HFFc6 (cell line): ENCODE data around the gene MCM8. TPM values are rescaled to one million over a fixed set of nuclear protein-coding genes. Genes with fewer than 3 reads are reported as not detected.
A peak's percentile ranks its signal among the peaks of the same experiment; 100 is the strongest.

Experiments
- DNase-seq: peaks from one replicate; pipeline ENCODE4 v3.0.0-alpha.2; 2018
- H3K27ac Mint-ChIP-seq: 2 replicates; pipeline ENCODE4 v1.8.0; 2020; ENCODE audit warnings: mild to moderate bottlenecking, mixed read lengths
- H3K27me3 Mint-ChIP-seq: 2 replicates; pipeline ENCODE4 v1.8.0; 2021; ENCODE audit warnings: mild to moderate bottlenecking, moderate library complexity, mixed read lengths; ENCODE audit not compliant: insufficient read depth
- H3K36me3 Mint-ChIP-seq: 2 replicates; pipeline ENCODE4 v1.8.0; 2021; ENCODE audit warnings: low read depth, mixed read lengths
- H3K4me1 Mint-ChIP-seq: 2 replicates; pipeline ENCODE4 v1.8.0; 2020; ENCODE audit warnings: low read depth, mixed read lengths
- H3K4me3 Mint-ChIP-seq: 2 replicates; pipeline ENCODE4 v1.8.0; 2020; ENCODE audit warnings: mild to moderate bottlenecking, moderate library complexity, mixed read lengths
- H3K9me3 Mint-ChIP-seq: 2 replicates; pipeline ENCODE4 v1.8.0; 2020; ENCODE audit warnings: mild to moderate bottlenecking, mixed read lengths
- total RNA-seq, 6 experiments: library from RNA; stranded (reverse); fragmentation: NEBNext Ultra II Directional; extraction: Animal tissue kit (Norgen Biotek cat#: 25700); gene quantifications; 2 replicates in 1 of 6; 3 replicates in 5 of 6; pipeline ENCODE4 v1.2.3, GENCODE V29; 2021
- TF ChIP-seq, protein P1 (sequence below): fragments of 200-600 bp; sonication (generic); IDR thresholded peaks from 2 replicates; pipeline ENCODE4 v1.5.0; 2021; ENCODE audit warnings: antibody characterized with exemption, mild to moderate bottlenecking

MCM8 gene
- total RNA-seq, 6 experiments from 2014 or later = 7.6 to 14.2 (median 13.8) TPM

DNA sequence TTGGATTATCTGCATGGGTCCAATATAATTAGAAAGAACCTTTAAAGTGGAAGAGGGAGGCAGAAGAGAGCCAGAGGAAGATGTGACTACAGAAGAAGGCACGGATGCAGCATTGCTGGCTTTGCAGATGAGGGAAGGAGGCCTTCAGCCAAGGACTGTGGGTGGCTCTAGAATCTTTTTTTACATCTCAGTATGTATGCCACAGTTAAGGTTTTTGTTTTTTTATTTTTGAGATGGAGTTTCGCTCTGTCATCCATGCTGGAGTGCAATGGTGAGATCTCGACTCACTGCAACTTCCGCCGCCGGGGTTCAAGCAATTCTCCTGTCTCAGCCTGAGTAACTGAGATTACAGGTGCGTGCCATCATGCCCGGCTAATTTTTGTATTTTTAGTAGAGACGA, 49.3 kb downstream of the MCM8 start:
- Mint-ChIP-seq H3K27ac (no peak overlapping the region), H3K9me3 (no peaks in the 10 kb centered on the region), H3K36me3 (no peaks in the 10 kb centered on the region; the same call in 1 of the 2 replicates), H3K4me1 (peaks cover 5% of the 10 kb centered on the region; the same call in 1 of the 2 replicates), H3K4me3 (no peak overlapping the region), H3K27me3 (peaks cover 1% of the 10 kb centered on the region; the same call in 1 of the 2 replicates)
- no peak for DNase-seq
- TF ChIP-seq, protein P1, sequence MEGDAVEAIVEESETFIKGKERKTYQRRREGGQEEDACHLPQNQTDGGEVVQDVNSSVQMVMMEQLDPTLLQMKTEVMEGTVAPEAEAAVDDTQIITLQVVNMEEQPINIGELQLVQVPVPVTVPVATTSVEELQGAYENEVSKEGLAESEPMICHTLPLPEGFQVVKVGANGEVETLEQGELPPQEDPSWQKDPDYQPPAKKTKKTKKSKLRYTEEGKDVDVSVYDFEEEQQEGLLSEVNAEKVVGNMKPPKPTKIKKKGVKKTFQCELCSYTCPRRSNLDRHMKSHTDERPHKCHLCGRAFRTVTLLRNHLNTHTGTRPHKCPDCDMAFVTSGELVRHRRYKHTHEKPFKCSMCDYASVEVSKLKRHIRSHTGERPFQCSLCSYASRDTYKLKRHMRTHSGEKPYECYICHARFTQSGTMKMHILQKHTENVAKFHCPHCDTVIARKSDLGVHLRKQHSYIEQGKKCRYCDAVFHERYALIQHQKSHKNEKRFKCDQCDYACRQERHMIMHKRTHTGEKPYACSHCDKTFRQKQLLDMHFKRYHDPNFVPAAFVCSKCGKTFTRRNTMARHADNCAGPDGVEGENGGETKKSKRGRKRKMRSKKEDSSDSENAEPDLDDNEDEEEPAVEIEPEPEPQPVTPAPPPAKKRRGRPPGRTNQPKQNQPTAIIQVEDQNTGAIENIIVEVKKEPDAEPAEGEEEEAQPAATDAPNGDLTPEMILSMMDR = no peak

DNA sequence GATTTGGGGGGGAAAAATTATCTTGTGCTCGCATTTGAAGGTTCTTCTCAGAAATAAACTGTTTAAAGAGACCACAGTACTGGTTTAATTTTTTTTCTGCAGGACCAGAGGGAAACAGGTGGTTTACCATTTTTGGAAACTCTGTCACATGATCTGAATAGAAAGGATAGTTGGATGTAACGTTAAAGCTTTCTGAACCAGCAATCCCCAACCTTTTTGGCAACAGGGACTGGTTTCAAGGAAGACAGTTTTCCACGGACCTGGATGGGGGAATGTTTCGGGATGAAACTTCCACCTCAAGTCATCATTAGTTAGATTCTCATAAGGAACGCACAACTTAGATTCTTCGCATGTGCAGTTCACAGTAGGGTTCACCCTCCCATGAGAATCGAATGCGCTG, 50.4 kb downstream of the MCM8 start:
- no peak overlapping the region for H3K27ac Mint-ChIP-seq
- H3K4me1 Mint-ChIP-seq = peaks cover 9% of the 10 kb centered on the region; the same call in 1 of the 2 replicates
- no peaks in the 10 kb centered on the region; the same call in 1 of the 2 replicates for H3K36me3 Mint-ChIP-seq
- H3K27me3 Mint-ChIP-seq = peaks cover 1% of the 10 kb centered on the region; the same call in 1 of the 2 replicates
- TF ChIP-seq, protein P1 = no peak
- H3K4me3 Mint-ChIP-seq = no peak overlapping the region
- no peak for DNase-seq
- no peaks in the 10 kb centered on the region for H3K9me3 Mint-ChIP-seq

DNA sequence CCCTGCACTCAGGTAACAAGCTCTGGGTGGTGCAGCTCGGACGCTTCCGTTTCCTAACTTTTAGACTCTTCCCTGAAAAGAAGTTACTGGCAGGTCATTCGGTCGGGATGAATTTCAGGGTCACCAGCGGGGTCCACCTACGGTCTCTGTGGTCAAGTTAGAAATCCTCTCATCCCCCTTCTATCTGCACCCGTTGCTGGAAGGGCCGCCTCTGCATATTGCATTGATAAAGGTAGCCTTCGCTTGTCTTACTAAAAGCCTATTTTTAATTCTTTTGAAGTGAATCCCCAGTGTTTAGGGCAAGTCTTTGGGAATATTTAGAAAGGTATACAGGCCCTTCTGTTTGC, 56.1 kb downstream of the MCM8 start:
- TF ChIP-seq, protein P1 = no peak
- no peaks in the 10 kb centered on the region for H3K9me3 Mint-ChIP-seq
- DNase-seq = no peak
- peak overlapping the region; percentile 91 for H3K27ac Mint-ChIP-seq
- peak overlapping the region; percentile 86 for H3K4me3 Mint-ChIP-seq
- H3K36me3 Mint-ChIP-seq = no peaks in the 10 kb centered on the region; the same call in 1 of the 2 replicates
- H3K27me3 Mint-ChIP-seq = peaks cover 1% of the 10 kb centered on the region; the same call in 1 of the 2 replicates
- peaks cover 30% of the 10 kb centered on the region for H3K4me1 Mint-ChIP-seq

DNA sequence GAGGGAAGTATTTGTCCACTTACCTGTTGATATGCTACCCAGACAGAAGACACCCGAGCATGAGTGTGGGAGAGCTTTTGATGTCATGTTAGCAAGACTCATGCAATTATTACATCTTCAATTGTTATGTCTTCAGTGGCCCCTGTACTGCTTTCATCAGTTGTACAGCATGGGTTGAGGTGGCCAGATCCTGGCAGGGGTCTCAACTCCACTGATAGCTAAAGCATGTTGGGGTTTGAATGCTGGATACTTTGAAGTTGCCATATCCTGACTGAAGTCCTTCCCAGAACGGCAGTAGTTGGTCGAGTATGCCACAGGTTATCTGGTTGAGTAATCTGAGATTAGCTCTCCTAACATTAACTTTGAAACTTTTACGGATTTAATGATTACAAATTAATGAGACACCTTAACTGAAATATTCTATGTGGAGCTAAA, 56.7 kb downstream of the MCM8 start:
- H3K4me1 Mint-ChIP-seq = peaks cover 30% of the 10 kb centered on the region
- TF ChIP-seq, protein P1 = no peak
- peak overlapping the region; percentile 91 for H3K27ac Mint-ChIP-seq
- peak overlapping the region; percentile 86 for H3K4me3 Mint-ChIP-seq
- peaks cover 3% of the 10 kb centered on the region for H3K36me3 Mint-ChIP-seq
- DNase-seq = no peak
- H3K9me3 Mint-ChIP-seq = no peaks in the 10 kb centered on the region
- peaks cover 1% of the 10 kb centered on the region; the same call in 1 of the 2 replicates for H3K27me3 Mint-ChIP-seq

DNA sequence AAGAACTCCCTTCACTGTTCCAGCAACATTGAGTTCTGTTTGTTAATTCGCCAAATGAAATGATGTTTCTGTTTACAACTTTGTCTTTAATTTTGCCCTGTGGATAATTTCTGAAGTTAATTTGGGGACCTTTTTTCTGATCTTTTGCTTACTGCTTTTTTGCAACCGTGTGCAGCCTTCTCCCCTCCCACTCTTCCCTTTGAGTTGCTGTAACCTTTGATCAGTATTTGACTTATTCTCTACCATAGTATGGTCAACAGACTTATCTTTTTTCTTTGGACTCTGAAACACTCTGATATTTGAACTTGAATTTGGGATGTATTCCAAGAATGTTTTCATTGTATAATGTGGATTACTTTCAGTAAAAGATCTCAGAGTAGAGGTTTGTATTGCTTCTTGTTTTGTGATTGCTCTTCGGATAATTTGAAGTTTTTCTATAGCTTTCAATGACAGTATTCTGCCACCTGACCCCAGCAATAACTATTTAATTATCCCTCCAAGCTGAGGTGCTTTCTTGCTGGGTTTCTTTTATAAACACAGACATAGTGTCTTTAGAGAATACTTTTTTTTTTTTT, 57.2 kb downstream of the MCM8 start:
- H3K36me3 Mint-ChIP-seq = peaks cover 8% of the 10 kb centered on the region
- H3K4me3 Mint-ChIP-seq = peak overlapping the region; percentile 86
- peaks cover 30% of the 10 kb centered on the region for H3K4me1 Mint-ChIP-seq
- DNase-seq = no peak
- H3K27me3 Mint-ChIP-seq = peaks cover 1% of the 10 kb centered on the region; the same call in 1 of the 2 replicates
- H3K9me3 Mint-ChIP-seq = no peaks in the 10 kb centered on the region
- TF ChIP-seq, protein P1 = no peak
- H3K27ac Mint-ChIP-seq = peak overlapping the region; percentile 91
